Lung (tissue), 12 donors: Measurements from ENCODE around the gene ACER1. TPM values are rescaled to one million over a fixed set of nuclear protein-coding genes. Genes with fewer than 3 reads are reported as not detected.

Source experiments
- ATAC-seq: fragments of 200-7000 bp; cut with Tn5 transposase; one replicate; pipeline ENCODE4 v1.9.1; 2020; ENCODE audit warnings: moderate number of reproducible peaks; ENCODE audit not compliant: insufficient read depth, low FRiP score
- DNase-seq, 3 donors: peaks; one replicate each; pipeline ENCODE4 v3.0.0-alpha.2; 2013 to 2017
- H3K27ac ChIP-seq, 2 donors: one replicate each; pipeline ENCODE4 v1.5.1; 2013; ENCODE audit warnings: mild to moderate bottlenecking in 2 of 2, moderate library complexity in 2 of 2, control low read depth in 1 of 2, inconsistent platforms in 1 of 2, low read depth in 1 of 2, low read length in 1 of 2
- H3K27me3 ChIP-seq, 3 donors: one replicate each; pipeline ENCODE4 v1.5.1; 2013; ENCODE audit warnings: low read length in 2 of 3; ENCODE audit not compliant: control insufficient read depth in 3 of 3, insufficient read depth in 3 of 3
- H3K36me3 ChIP-seq, 4 donors: one replicate each; pipeline ENCODE4 v1.5.1; 2013; ENCODE audit warnings: low read length in 4 of 4, mild to moderate bottlenecking in 1 of 4, moderate library complexity in 1 of 4; ENCODE audit not compliant: control insufficient read depth in 4 of 4, insufficient read depth in 4 of 4
- H3K4me1 ChIP-seq, 5 donors: one replicate each; pipeline ENCODE4 v1.5.1; 2013; ENCODE audit warnings: low read length in 5 of 5, mild to moderate bottlenecking in 2 of 5, moderate library complexity in 1 of 5; ENCODE audit not compliant: control insufficient read depth in 5 of 5, insufficient read depth in 5 of 5
- H3K4me3 ChIP-seq: one replicate; pipeline ENCODE4 v1.5.1; 2013; ENCODE audit warnings: mild to moderate bottlenecking, control low read depth, moderate library complexity
- H3K9ac ChIP-seq, 2 donors: one replicate each; pipeline ENCODE4 v1.5.1; 2013; ENCODE audit warnings: low read length in 2 of 2, control low read depth in 1 of 2; ENCODE audit not compliant: insufficient read depth in 1 of 2
- H3K9me3 ChIP-seq, 4 donors: one replicate each; pipeline ENCODE4 v1.5.1; 2013; ENCODE audit warnings: low read length in 3 of 4, mild to moderate bottlenecking in 1 of 4, moderate library complexity in 1 of 4; ENCODE audit not compliant: control insufficient read depth in 4 of 4, insufficient read depth in 3 of 4
- CTCF ChIP-seq: IDR thresholded peaks from 2 replicates; pipeline ENCODE4 v1.5.1; 2012; ENCODE audit warnings: mild to moderate bottlenecking; ENCODE audit errors: control extremely low read depth, extremely low read depth
- WGBS, 2 donors: extraction: QIAGEN DNeasy Blood & Tissue Kit; methylation state at CpG; one replicate each; pipeline ENCODE4 v1.1.7; 2013; 5-methylcytosine and 5-hydroxymethylcytosine counted together
- polyA plus RNA-seq, 2 donors: library from polyadenylated mRNA; stranded (reverse); fragments of 200-250 nt; gene quantifications; one replicate each; pipeline ENCODE4 v1.2.1, GENCODE V29; 2013
- total RNA-seq, 2 donors: library from RNA; depleted of rRNA in 1 of 2; stranded (reverse); fragments of >200 nt in 1 of 2; gene quantifications; one replicate each; pipeline ENCODE4 v1.2.1, GENCODE V29; 2014 to 2021
- donor health status: control.
- donor health status: control.
- donor health status: Bipolar disorder and iron deficiency.
- donor health status: healthy.
- donor health status: DM: yes; HTN: yes; CAD: no.

The ACER1 gene
- total and polyA plus RNA-seq, 4 donors, result 0.06 TPM; not detected in 3

GRCh38 chr19:6260912-6261650, 72.3 kb downstream of the ACER1 start:
- Histone ChIP-seq H3K27me3 (no peaks in the 10 kb centered on the region), H3K9me3 (no peaks in the 10 kb centered on the region), H3K4me3 (no peak overlapping the region), H3K27ac (peak overlapping the region in 1 of 2 donors; percentile 42), H3K9ac (no peak overlapping the region), H3K36me3 (peaks cover 6 to 41% (median 30%) of the 10 kb centered on the region in 4 donors), H3K4me1 (peaks cover 0 to 20% (median 5%) of the 10 kb centered on the region in 5 donors)
- ATAC-seq (no peak), DNase-seq (no peak)
- 82 to 87% methylated on average over 30 of the region's 30 CpGs for WGBS, 2 donors
- TF ChIP-seq CTCF, result no peak

- WGBS, 2 donors, result 92 to 99% methylated on average over 9 of the region's 9 CpGs
- H3K9me3 ChIP-seq, result no peaks in the 10 kb centered on the region
- no peaks in the 10 kb centered on the region for H3K27me3 ChIP-seq
- H3K4me3 ChIP-seq, result no peak overlapping the region
- TF ChIP-seq CTCF, result no peak
- no peak for DNase-seq
- no peak overlapping the region for H3K9ac ChIP-seq
- peaks cover 6 to 38% (median 30%) of the 10 kb centered on the region in 4 donors for H3K36me3 ChIP-seq
- H3K27ac ChIP-seq, result no peak overlapping the region
- H3K4me1 ChIP-seq, result peaks cover 0 to 20% (median 5%) of the 10 kb centered on the region in 5 donors
- no peak for ATAC-seq
Measured at GRCh38 chr19:6260376-6260775, 73.0 kb downstream of the ACER1 start.

GRCh38 chr19:6259312-6259861, 74.0 kb downstream of the ACER1 start:
- no peak overlapping the region for H3K4me3 ChIP-seq
- no peaks in the 10 kb centered on the region for H3K27me3 ChIP-seq
- TF ChIP-seq CTCF, result no peak
- H3K9me3 ChIP-seq, result no peaks in the 10 kb centered on the region
- peaks cover 6 to 39% (median 30%) of the 10 kb centered on the region in 4 donors for H3K36me3 ChIP-seq
- H3K9ac ChIP-seq, result no peak overlapping the region
- no peak for ATAC-seq
- H3K4me1 ChIP-seq, result peaks cover 0 to 20% (median 5%) of the 10 kb centered on the region in 5 donors
- H3K27ac ChIP-seq, result peak overlapping the region in 1 of 2 donors; percentile 49
- peak; percentile 44 to 74 (median 71) for DNase-seq
- 65 to 85% methylated on average over 12 of the region's 12 CpGs for WGBS, 2 donors
